HUES64 (cell line): Measurements from ENCODE around the gene RCSD1.

Experiments used
- H3K27ac ChIP-seq: 2 replicates; pipeline ENCODE4 v1.7.0; 2013; ENCODE audit warnings: low read depth, low read length, inconsistent platforms
- H3K27me3 ChIP-seq: 2 replicates; pipeline ENCODE4 v1.6.1; 2013; ENCODE audit warnings: mild to moderate bottlenecking, low read length; ENCODE audit not compliant: insufficient read depth
- H3K36me3 ChIP-seq: 2 replicates; pipeline ENCODE4 v1.6.1; 2013; ENCODE audit warnings: mild to moderate bottlenecking, low read length; ENCODE audit not compliant: insufficient read depth
- H3K4me1 ChIP-seq: 2 replicates; pipeline ENCODE4 v1.6.1; 2013; ENCODE audit warnings: mild to moderate bottlenecking, low read length, moderate library complexity; ENCODE audit not compliant: insufficient read depth
- H3K4me3 ChIP-seq: 2 replicates; pipeline ENCODE4 v1.5.1; 2013; ENCODE audit warnings: mild to moderate bottlenecking, low read length, moderate library complexity
- H3K9ac ChIP-seq: 2 replicates; pipeline ENCODE4 v1.6.1; 2013; ENCODE audit warnings: mild to moderate bottlenecking, low read depth, low read length
- H3K9me3 ChIP-seq: 2 replicates; pipeline ENCODE4 v1.6.1; 2013; ENCODE audit warnings: low read depth, low read length; ENCODE audit not compliant: insufficient read depth
- WGBS: fragments of 150-250, 120-280 bp; methylation state at CpG from one replicate; pipeline ENCODE4 v1.1.7; 2013; ENCODE audit warnings: missing lambda C conversion rate; 5-methylcytosine and 5-hydroxymethylcytosine counted together

RCSD1 gene

DNA sequence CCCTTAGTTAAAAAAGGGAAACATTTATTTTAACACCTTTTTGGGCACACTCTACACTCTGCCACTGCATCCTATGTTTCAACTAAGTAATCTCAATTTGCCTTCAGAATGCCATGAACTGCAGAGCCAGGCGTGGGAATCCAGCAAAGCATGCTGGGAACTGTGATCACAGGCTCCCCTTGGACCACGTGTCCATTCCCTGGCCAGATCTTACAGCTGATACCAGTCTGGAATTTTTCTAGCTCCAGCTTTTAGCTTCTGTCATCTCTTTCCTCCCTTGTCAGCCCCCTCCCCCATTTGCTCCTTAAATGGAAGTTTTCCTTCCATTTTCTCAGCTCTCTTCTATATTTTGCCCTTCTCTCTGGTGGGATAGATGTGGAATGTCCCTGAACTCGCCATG lies 29.4 kb downstream of the RCSD1 start:
- Histone ChIP-seq H3K9me3 (no peaks in the 10 kb centered on the region), H3K36me3 (no peaks in the 10 kb centered on the region), H3K4me3 (no peak overlapping the region), H3K27me3 (no peaks in the 10 kb centered on the region), H3K27ac (no peak overlapping the region), H3K4me1 (peaks cover 7% of the 10 kb centered on the region; the same call in 1 of the 2 replicates), H3K9ac (no peak overlapping the region)
- 77% methylated on average over 3 of the region's 3 CpGs for WGBS

DNA sequence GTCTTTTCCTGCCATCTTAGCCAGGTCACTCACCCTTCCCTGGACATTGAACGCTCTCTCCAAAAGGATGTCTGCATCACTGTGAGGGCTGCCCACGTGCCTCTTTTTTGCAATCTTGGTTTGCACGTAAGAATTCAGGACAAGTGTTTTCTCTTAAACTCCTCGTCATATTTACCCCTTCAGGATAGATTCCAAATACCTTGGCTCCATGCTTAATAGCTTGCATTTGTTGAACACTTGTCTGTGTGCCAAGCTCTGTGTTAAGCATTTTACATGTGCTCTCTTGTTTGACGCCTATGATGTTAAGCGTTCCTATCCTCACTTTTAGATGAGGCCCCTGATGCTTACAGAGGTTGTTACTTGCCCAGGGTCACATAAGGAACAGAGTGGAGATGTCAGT lies 29.8 kb downstream of the RCSD1 start:
- Histone ChIP-seq H3K9me3 (no peaks in the 10 kb centered on the region), H3K4me3 (no peak overlapping the region), H3K4me1 (peaks cover 7% of the 10 kb centered on the region; the same call in 1 of the 2 replicates), H3K9ac (no peak overlapping the region), H3K36me3 (no peaks in the 10 kb centered on the region), H3K27me3 (no peaks in the 10 kb centered on the region), H3K27ac (no peak overlapping the region)
- WGBS: 90% methylated on average over 6 of the region's 6 CpGs

- Histone ChIP-seq H3K27ac (no peak overlapping the region), H3K4me3 (no peak overlapping the region), H3K36me3 (no peaks in the 10 kb centered on the region), H3K4me1 (peaks cover 7% of the 10 kb centered on the region; the same call in 1 of the 2 replicates), H3K9me3 (no peaks in the 10 kb centered on the region), H3K9ac (no peak overlapping the region), H3K27me3 (no peaks in the 10 kb centered on the region)
- WGBS: no CpG with 5 or more reads among the region's 3 CpGs
These were observed 31.7 kb downstream of the RCSD1 start for GRCh38 chr1:167661527-167662426.

DNA sequence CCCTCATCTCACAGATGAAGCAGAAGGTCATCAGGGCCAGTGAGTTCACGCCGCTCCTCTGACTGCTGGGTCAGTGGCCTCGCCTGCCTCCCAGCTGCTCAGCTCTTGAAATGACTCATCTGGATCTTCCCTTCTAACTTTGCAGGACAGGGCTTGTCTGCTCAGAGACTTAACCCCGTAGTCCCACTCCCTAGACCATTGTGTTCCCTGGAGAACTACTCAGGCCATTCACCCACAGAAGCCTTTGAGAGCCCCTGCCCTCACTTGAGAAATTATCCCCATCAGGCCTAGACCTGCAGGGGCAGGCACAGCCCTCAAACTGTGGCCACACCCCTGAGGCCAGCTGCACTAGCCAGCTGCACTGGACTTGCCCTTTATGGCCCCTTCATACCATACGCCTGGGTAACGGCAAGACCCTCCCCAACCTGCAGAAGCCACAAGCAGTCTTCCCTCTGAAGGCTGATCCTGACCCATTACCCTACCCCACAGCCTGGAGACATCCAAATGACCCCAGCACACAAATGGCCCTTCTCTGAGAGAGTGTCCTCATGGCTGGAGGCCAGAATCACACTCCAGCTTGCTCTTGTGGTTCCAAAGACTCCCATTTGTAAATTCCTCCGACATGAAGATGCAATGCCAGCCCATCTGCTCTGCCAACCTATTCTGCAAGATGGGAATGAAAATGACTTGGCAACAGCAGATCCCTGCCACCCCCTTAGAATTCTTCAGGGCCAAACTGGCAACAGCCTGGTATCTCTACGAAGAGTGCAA lies 33.2 kb downstream of the RCSD1 start:
- Histone ChIP-seq H3K9ac (no peak overlapping the region), H3K9me3 (no peaks in the 10 kb centered on the region), H3K27me3 (no peaks in the 10 kb centered on the region), H3K27ac (no peak overlapping the region), H3K4me3 (no peak overlapping the region), H3K4me1 (peaks cover 7% of the 10 kb centered on the region; the same call in 1 of the 2 replicates), H3K36me3 (no peaks in the 10 kb centered on the region)
- WGBS: 81% methylated on average over 8 of the region's 8 CpGs

- no peaks in the 10 kb centered on the region for H3K9me3 ChIP-seq
- H3K27me3 ChIP-seq: no peaks in the 10 kb centered on the region
- H3K4me1 ChIP-seq: peaks cover 7% of the 10 kb centered on the region; the same call in 1 of the 2 replicates
- H3K9ac ChIP-seq: no peak overlapping the region
- H3K27ac ChIP-seq: no peak overlapping the region
- H3K4me3 ChIP-seq: no peak overlapping the region
- over 99% methylated on average over 4 of the region's 4 CpGs for WGBS
- H3K36me3 ChIP-seq: no peaks in the 10 kb centered on the region
These were observed 35.4 kb downstream of the RCSD1 start for GRCh38 chr1:167665469-167665868.

DNA sequence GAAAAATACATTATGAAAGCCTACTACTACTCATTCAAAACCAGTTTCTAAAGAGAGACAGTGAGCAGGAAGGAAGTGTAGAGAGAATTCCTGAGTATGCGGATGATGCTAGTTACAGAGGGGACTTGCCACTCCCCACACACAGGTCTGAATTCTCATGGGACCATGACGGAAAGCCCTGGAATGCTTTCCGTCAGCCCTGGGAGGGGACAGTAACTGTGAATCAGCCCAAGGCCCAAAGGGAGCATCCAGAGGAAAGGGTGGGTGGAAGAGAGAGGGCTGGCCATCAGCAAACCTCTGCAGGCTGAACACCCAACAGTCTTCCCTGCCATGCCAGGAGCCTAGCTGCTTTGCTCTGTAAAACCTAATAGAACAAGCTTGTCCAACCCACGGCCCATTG lies 36.4 kb downstream of the RCSD1 start:
- Histone ChIP-seq H3K9me3 (no peaks in the 10 kb centered on the region), H3K4me1 (peaks cover 7% of the 10 kb centered on the region; the same call in 1 of the 2 replicates), H3K27me3 (no peaks in the 10 kb centered on the region), H3K4me3 (no peak overlapping the region), H3K36me3 (no peaks in the 10 kb centered on the region), H3K9ac (no peak overlapping the region), H3K27ac (no peak overlapping the region)
- 80% methylated on average over 3 of the region's 4 CpGs for WGBS

GRCh38 chr1:167667536-167667935 lies 37.5 kb downstream of the RCSD1 start:
- no peaks in the 10 kb centered on the region for H3K27me3 ChIP-seq
- no peak overlapping the region for H3K27ac ChIP-seq
- H3K9ac ChIP-seq: no peak overlapping the region
- no peaks in the 10 kb centered on the region for H3K36me3 ChIP-seq
- no peaks in the 10 kb centered on the region for H3K9me3 ChIP-seq
- WGBS: 95% methylated on average over 2 of the region's 2 CpGs
- no peak overlapping the region for H3K4me3 ChIP-seq
- H3K4me1 ChIP-seq: peaks cover 6% of the 10 kb centered on the region; the same call in 1 of the 2 replicates

GRCh38 chr1:167668108-167668507 lies 38.1 kb downstream of the RCSD1 start:
- Histone ChIP-seq H3K9ac (no peak overlapping the region), H3K27ac (no peak overlapping the region), H3K27me3 (no peaks in the 10 kb centered on the region), H3K36me3 (no peaks in the 10 kb centered on the region), H3K4me3 (no peak overlapping the region), H3K9me3 (no peaks in the 10 kb centered on the region), H3K4me1 (no peaks in the 10 kb centered on the region)
- 93% methylated on average over 6 of the region's 6 CpGs for WGBS

DNA sequence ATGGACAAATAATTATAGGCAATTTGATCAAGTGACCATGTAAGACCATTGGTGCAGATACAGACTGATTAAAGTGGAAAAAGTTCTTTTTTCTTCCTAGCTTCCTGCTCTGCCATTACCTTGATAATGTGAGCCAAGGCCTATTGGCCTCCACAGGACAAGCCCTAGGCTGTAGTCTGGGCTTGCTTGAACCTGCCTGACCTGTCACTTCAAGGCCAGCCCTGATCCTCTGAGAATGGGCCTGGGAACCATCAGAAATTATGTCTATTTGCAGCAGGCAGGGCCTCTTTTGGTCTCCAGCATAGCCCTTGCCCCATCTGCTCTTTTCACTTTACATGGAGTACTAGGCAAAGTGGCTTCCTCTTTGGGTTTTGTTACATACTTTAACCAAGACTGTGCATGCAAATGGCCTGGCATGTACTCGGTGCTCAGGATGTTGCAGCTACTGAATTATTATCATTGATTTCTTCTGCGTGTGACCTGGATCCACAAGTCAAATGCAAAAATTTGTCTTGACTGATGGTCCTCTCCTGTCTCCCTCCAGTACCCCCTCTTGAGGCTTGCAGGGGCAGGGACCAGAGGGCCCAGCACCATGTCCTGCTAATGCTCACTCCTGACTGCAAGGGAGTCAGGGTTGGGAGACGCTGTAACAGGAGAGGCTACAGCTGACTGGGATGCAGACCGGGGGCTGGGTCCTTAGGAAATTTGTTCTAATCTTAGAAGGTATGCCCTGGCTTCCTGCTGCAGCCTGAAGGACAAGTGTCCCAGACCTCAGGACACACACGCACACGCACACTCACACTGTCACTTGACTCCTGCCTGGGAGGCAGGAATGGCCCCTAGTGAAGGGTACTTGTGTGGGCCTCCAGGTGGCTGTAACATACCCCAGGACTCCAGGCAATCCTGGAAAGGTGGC lies 39.4 kb downstream of the RCSD1 start:
- WGBS: 69% methylated on average over 5 of the region's 6 CpGs
- Histone ChIP-seq H3K36me3 (no peaks in the 10 kb centered on the region), H3K27me3 (no peaks in the 10 kb centered on the region), H3K9me3 (no peaks in the 10 kb centered on the region), H3K4me3 (no peak overlapping the region), H3K4me1 (no peaks in the 10 kb centered on the region), H3K9ac (no peak overlapping the region), H3K27ac (no peak overlapping the region)

DNA sequence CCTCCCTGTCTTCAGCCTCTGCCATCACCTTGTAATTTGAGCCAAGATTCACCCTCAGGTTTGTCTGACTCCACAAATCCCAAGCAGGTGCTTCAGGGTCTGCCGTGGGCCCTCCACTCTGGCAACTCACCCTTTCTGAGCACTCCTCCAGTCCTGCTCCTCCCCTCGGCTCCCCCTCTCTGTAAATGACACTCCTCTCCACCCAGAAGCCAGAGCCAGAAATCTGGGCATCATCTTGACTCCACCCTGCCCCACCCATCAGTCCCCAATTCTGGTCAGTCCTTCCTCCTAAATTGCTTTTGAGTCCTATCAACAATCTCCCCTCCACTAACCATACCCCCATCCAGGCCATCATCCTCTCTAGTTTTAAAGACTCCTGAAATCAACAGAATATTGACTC lies 40.5 kb downstream of the RCSD1 start:
- Histone ChIP-seq H3K4me3 (no peak overlapping the region), H3K9me3 (no peaks in the 10 kb centered on the region), H3K27ac (no peak overlapping the region), H3K27me3 (no peaks in the 10 kb centered on the region), H3K36me3 (no peaks in the 10 kb centered on the region), H3K9ac (no peak overlapping the region), H3K4me1 (no peaks in the 10 kb centered on the region)
- 83% methylated on average over 2 of the region's 2 CpGs for WGBS
